HepG2 (cell line): ENCODE measurements around the gene SH2B2. TPM values are rescaled to one million over a fixed set of nuclear protein-coding genes. Genes with fewer than 3 reads are reported as not detected.
A peak's percentile ranks its signal among the peaks of the same experiment; 100 is the strongest.

Experiments used
- ARID4A ChIP-seq: sonication (generic); formaldehyde crosslinking; IDR thresholded peaks from 2 replicates; pipeline ENCODE4 v1.5.0; 2020; ENCODE audit warnings: mild to moderate bottlenecking, missing genetic modification reagents, borderline replicate concordance
- ASH2L ChIP-seq: fragments of 300-600, 200-600 bp; sonication (generic); IDR thresholded peaks from 2 replicates; pipeline ENCODE4 v1.7.0; 2017; ENCODE audit warnings: low read depth, mild to moderate bottlenecking, moderate library complexity, mixed read lengths, low read length; ENCODE audit not compliant: insufficient read length
- ATF3 ChIP-seq: sonication (generic); formaldehyde crosslinking; IDR thresholded peaks from 2 replicates; pipeline ENCODE4 v1.4.0; 2020; ENCODE audit warnings: missing genetic modification reagents
- CEBPB ChIP-seq: IDR thresholded peaks from 2 replicates; pipeline ENCODE4 v1.6.1; 2011; ENCODE audit warnings: low read depth, low read length, improper control_type of control experiment, borderline replicate concordance
- KLF6 ChIP-seq: IDR thresholded peaks from 2 replicates; pipeline ENCODE4 v1.8.0; 2016; ENCODE audit warnings: missing biosample characterization, missing genetic modification reagents
- NFKBIZ ChIP-seq: IDR thresholded peaks from 2 replicates; pipeline ENCODE4 v1.6.1; 2018; ENCODE audit warnings: missing genetic modification reagents, missing compliant biosample characterization
- POLR2AphosphoS5 ChIP-seq: IDR thresholded peaks from 2 replicates; pipeline ENCODE4 v1.6.1; 2012; ENCODE audit warnings: low read depth, low read length
- SYNCRIP ChIP-seq: fragments of 200-400 bp; formaldehyde crosslinking; IDR thresholded peaks from 2 replicates; pipeline ENCODE4 v1.6.1; 2018; ENCODE audit warnings: mild to moderate bottlenecking, low read depth, low read length; ENCODE audit not compliant: insufficient read depth
- TOPORS ChIP-seq: sonication (generic); formaldehyde crosslinking; IDR thresholded peaks from 2 replicates; pipeline ENCODE4 v1.8.0; 2023; ENCODE audit warnings: mild to moderate bottlenecking, missing genetic modification reagents
- ZNF276 ChIP-seq: sonication (generic); formaldehyde crosslinking; IDR thresholded peaks from 2 replicates; pipeline ENCODE4 v1.4.0; 2020; ENCODE audit warnings: mild to moderate bottlenecking, low read depth, missing genetic modification reagents
- ZNF337 ChIP-seq: sonication (generic); formaldehyde crosslinking; IDR thresholded peaks from 2 replicates; pipeline ENCODE4 v1.5.1; 2020; ENCODE audit warnings: missing genetic modification reagents, low read depth, mild to moderate bottlenecking, borderline replicate concordance
- ZNF441 ChIP-seq: sonication (generic); formaldehyde crosslinking; IDR thresholded peaks from 2 replicates; pipeline ENCODE4 v1.7.0; 2021; ENCODE audit warnings: missing genetic modification reagents, borderline replicate concordance
- ZNF616 ChIP-seq: sonication (generic); formaldehyde crosslinking; IDR thresholded peaks from 2 replicates; pipeline ENCODE4 v1.5.0; 2020; ENCODE audit warnings: low read depth, mild to moderate bottlenecking, missing genetic modification reagents
- ZNF713 ChIP-seq: sonication (generic); formaldehyde crosslinking; IDR thresholded peaks from 2 replicates; pipeline ENCODE4 v1.4.0; 2020; ENCODE audit warnings: mild to moderate bottlenecking, missing genetic modification reagents
- ZNF772 ChIP-seq: sonication (generic); formaldehyde crosslinking; IDR thresholded peaks from 2 replicates; pipeline ENCODE4 v1.5.0; 2020; ENCODE audit warnings: mild to moderate bottlenecking, missing genetic modification reagents
- ZNF777 ChIP-seq: sonication (generic); formaldehyde crosslinking; IDR thresholded peaks from 2 replicates; pipeline ENCODE4 v1.4.0; 2020; ENCODE audit warnings: missing genetic modification reagents
- polyA plus RNA-seq, 8 experiments: library from polyadenylated mRNA; depleted of rRNA in 3 of 8; stranded (reverse) in 7 of 8; unstranded in 1 of 8; fragments of >200 nt; fragmentation: Illumina TruSeq in 4 of 8; extraction: Trizol in 4 of 8; gene quantifications; 2 replicates each; pipeline versions ENCODE4 v1.2.1 to v1.2.3, GENCODE V29; 2011 to 2016; ENCODE audit warnings: low read depth in 4 of 8, missing spikeins in 1 of 8, mixed read lengths in 1 of 8; ENCODE audit not compliant: insufficient read depth in 1 of 8
- total RNA-seq, 5 experiments: library from RNA; depleted of rRNA; stranded (reverse); fragments of >200 nt; fragmentation: Illumina TruSeq; extraction: Trizol; gene quantifications; 2 replicates each; pipeline ENCODE4 v1.2.3, GENCODE V29; 2016; ENCODE audit warnings: low read depth in 1 of 5
- TF ChIP-seq, protein P1 (sequence below): IDR thresholded peaks from 2 replicates; pipeline ENCODE4 v1.6.1; 2012; ENCODE audit warnings: low read length, improper control_type of control experiment

The SH2B2 gene
- total and polyA plus RNA-seq, 2 of the 13 experiments (the other 11 are each of a cell fraction or from before 2014, with no cell fraction given), result 0.46 to 1.3 TPM

DNA sequence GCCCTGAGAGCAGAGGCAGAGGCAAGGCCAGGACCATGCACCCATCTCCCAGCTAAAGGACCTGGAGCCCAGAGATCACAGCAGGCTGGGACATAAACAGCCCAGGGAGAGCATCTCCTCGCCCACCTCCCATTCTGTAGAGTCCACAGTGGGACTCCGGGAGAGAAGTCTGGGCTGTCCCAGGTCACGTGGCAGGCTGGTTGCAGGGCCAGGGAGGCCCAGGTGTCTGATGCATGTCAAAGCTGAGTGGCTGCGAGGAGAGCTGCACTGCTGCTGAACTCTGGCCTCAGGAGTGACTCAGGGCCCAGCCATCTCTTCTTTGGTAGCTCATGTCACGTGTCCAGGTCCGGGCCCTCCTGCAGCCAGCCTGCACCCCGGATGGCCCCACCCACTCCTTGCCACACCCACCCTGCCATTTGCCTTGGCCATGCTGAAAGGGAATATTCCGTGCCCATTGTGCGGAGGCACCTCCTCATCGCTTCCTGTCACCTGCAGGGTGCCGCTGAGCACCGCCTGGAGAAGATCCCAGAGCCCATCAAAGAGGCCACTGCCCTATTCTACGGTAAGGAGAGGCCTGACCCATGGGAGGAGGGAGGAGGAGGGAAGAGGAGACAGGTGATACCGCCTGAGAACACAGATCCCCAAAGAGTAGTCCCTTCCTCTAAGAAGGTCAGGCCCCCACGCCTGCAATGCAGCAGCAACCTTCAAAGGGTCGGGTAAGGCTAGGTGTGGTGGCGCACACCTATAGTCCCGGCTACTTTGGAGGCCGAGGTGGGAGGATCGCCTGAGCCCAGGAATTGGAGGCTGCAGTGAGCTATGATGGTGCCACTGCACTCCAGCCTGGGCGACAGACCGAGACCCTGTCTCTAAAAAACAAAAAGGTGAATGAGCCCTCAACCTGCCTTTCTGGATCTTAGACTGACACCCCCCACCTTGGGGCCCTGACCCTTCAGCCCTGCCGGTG is 12.6 kb upstream of the SH2B2 start (continued):
- TF ChIP-seq NFKBIZ (no peak), ZNF616 (CRISPR knock-in tag) (peak; percentile 69; the same call in 1 of the 2 replicates), ZNF772 (CRISPR knock-in tag) (no peak), SYNCRIP (no peak), TOPORS (CRISPR knock-in tag) (0 out of 2 replicates have a peak, but pooled peaks have one; percentile 59), ZNF337 (CRISPR knock-in tag) (0 out of 2 replicates have a peak, but pooled peaks have one; percentile 13), ASH2L (peak; percentile 17), ZNF777 (CRISPR knock-in tag) (no peak), ATF3 (CRISPR knock-in tag) (peak; percentile 82), KLF6 (CRISPR knock-in tag) (no peak), ZNF276 (no peak), ZNF713 (CRISPR knock-in tag) (no peak), POLR2AphosphoS5 (0 out of 2 replicates have a peak, but pooled peaks have one; percentile 38), ZNF441 (peak; percentile 55; the same call in 1 of the 2 replicates), CEBPB (no peak), ARID4A (CRISPR knock-in tag) (peak; percentile 79; the same call in 1 of the 2 replicates)
- TF ChIP-seq, protein P1, sequence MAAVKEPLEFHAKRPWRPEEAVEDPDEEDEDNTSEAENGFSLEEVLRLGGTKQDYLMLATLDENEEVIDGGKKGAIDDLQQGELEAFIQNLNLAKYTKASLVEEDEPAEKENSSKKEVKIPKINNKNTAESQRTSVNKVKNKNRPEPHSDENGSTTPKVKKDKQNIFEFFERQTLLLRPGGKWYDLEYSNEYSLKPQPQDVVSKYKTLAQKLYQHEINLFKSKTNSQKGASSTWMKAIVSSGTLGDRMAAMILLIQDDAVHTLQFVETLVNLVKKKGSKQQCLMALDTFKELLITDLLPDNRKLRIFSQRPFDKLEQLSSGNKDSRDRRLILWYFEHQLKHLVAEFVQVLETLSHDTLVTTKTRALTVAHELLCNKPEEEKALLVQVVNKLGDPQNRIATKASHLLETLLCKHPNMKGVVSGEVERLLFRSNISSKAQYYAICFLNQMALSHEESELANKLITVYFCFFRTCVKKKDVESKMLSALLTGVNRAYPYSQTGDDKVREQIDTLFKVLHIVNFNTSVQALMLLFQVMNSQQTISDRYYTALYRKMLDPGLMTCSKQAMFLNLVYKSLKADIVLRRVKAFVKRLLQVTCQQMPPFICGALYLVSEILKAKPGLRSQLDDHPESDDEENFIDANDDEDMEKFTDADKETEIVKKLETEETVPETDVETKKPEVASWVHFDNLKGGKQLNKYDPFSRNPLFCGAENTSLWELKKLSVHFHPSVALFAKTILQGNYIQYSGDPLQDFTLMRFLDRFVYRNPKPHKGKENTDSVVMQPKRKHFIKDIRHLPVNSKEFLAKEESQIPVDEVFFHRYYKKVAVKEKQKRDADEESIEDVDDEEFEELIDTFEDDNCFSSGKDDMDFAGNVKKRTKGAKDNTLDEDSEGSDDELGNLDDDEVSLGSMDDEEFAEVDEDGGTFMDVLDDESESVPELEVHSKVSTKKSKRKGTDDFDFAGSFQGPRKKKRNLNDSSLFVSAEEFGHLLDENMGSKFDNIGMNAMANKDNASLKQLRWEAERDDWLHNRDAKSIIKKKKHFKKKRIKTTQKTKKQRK, result no peak
